Naive B cell (primary cell): ENCODE data around the gene RIMOC1. TPM values are rescaled to one million over a fixed set of nuclear protein-coding genes. Genes with fewer than 3 reads are reported as not detected.
A peak's percentile ranks its signal among the peaks of the same experiment; 100 is the strongest.
"Not testable (repeated sequence)": the region's sequence is repeated elsewhere in the genome, so short reads cannot be mapped to it uniquely, and the experiment has no call there.

Experiments
- ATAC-seq, 2 donors: fragments of 150-1000 bp; cut with Tn5 transposase; 2 replicates each; pipeline ENCODE4 v1.10.0; 2021; ENCODE audit warnings: low read depth in 2 of 2, mild to moderate bottlenecking in 2 of 2, moderate library complexity in 2 of 2
- DNase-seq: peaks from one replicate; pipeline ENCODE4 v3.0.0; 2022
- H3K27ac Mint-ChIP-seq, 6 donors: one replicate each; pipeline ENCODE4 v1.8.0; 2020 to 2022; ENCODE audit warnings: mild to moderate bottlenecking in 6 of 6, mixed read lengths in 6 of 6, moderate library complexity in 5 of 6, inconsistent platforms in 2 of 6
- H3K27me3 Mint-ChIP-seq, 3 donors: one replicate each; pipeline ENCODE4 v1.8.0; 2021 to 2022; ENCODE audit warnings: mixed read lengths in 3 of 3, mild to moderate bottlenecking in 1 of 3
- H3K36me3 Mint-ChIP-seq, 2 donors: one replicate each; pipeline ENCODE4 v1.8.0; 2020 to 2022; ENCODE audit warnings: mixed read lengths in 2 of 2, inconsistent platforms in 1 of 2, mild to moderate bottlenecking in 1 of 2
- H3K4me1 Mint-ChIP-seq, 3 donors: one replicate each; pipeline ENCODE4 v1.8.0; 2020 to 2022; ENCODE audit warnings: mixed read lengths in 3 of 3, inconsistent platforms in 1 of 3, mild to moderate bottlenecking in 1 of 3, moderate library complexity in 1 of 3
- H3K4me3 Mint-ChIP-seq, 8 donors: one replicate each; pipeline ENCODE4 v1.8.0; 2020 to 2022; ENCODE audit warnings: mild to moderate bottlenecking in 8 of 8, mixed read lengths in 8 of 8, moderate library complexity in 8 of 8, inconsistent platforms in 2 of 8
- H3K9me3 Mint-ChIP-seq, 7 donors: one replicate each; pipeline ENCODE4 v1.8.0; 2020 to 2022; ENCODE audit warnings: mixed read lengths in 7 of 7, mild to moderate bottlenecking in 5 of 7, inconsistent platforms in 2 of 7, moderate library complexity in 1 of 7
- polyA plus RNA-seq, 6 donors: library from polyadenylated mRNA; unstranded; fragments of 300-500 nt; fragmentation: Illumina TruSeq; gene quantifications; one replicate each; pipeline ENCODE4 v1.2.3, GENCODE V29; 2021; ENCODE audit warnings: low read depth in 6 of 6

RIMOC1 gene
- polyA plus RNA-seq, 6 donors from 2014 or later = 2.9 to 19.8 (median 14.6) TPM

- DNase-seq, H3K27me3 Mint-ChIP-seq, H3K4me3 Mint-ChIP-seq, H3K36me3 Mint-ChIP-seq, ATAC-seq, H3K4me1 Mint-ChIP-seq: not testable (repeated sequence)
- peaks cover 0 to 20% (median 1%) of the 10 kb centered on the region in 7 donors for H3K9me3 Mint-ChIP-seq
- peak overlapping the region in 1 of 6 donors; percentile 36 for H3K27ac Mint-ChIP-seq
Observed at GRCh38 chr5:41945332-41945955, 41.3 kb downstream of the RIMOC1 start.

DNA sequence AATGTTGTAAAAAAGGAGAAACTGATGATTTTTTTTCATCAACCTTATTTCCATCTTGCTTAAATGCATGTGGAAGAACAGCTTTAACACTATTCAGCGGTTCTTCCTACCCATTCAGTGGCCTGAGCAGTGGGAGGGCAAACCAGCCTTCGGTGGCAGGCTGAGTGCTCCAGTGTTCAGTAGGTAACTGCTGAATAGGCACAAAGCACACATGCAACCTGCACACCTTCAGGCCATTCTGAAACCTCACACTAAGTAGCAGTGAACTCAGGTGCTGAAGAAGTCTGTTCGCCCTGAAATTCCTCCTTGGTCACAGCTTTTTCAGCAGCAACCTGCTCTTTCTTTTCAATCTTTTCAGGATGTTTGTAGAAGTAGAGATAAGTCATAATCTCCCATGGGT lies 47.1 kb downstream of the RIMOC1 start:
- H3K4me1 Mint-ChIP-seq = no peaks in the 10 kb centered on the region
- peaks cover 5 to 6% of the 10 kb centered on the region in 2 donors for H3K36me3 Mint-ChIP-seq
- DNase-seq (no peak), ATAC-seq (no peak)
- H3K4me3 Mint-ChIP-seq = no peak overlapping the region
- H3K27me3 Mint-ChIP-seq = peaks cover 0 to 13% (median 9%) of the 10 kb centered on the region in 3 donors
- peaks cover 0 to 30% (median 2%) of the 10 kb centered on the region in 7 donors for H3K9me3 Mint-ChIP-seq
- H3K27ac Mint-ChIP-seq = no peak overlapping the region

Other genes starting within 250 kb of the RIMOC1 start
- gene OXCT1, start 33.9 kb upstream of the RIMOC1 start, polyA plus RNA-seq = 10 to 100 TPM; 25.8 to 28.6 (median 26.5) TPM
- 10 to 100 TPM; 14.5 to 34.9 (median 26.4) TPM for gene FBXO4, start 20.9 kb downstream of the RIMOC1 start, polyA plus RNA-seq